ENCODE results near the gene SLC43A3. TPM values are rescaled to one million over a fixed set of nuclear protein-coding genes. Genes with fewer than 3 reads are reported as not detected.

Gene SLC43A3

DNA sequence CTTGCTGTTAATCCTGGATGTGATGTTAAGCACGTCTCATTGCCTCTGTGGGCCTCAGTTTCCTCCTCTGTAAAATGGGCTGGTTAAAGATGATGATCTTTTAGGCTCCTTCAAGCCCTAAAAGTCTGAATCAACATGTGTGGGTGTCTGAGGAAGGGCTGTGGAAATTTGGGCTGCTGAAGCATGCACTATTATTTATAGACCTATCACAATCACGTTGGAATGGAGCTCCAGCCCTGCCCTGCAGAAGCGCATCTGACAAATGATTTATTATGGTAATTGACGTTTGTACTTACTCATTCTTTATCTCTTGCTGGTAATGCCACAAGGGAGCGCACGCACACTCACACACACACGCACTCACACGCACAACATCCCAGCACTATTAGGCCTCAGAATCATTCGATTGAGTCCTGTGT is 68.4 kb downstream of the SLC43A3 start:
- peaks cover 56% of the 10 kb centered on the region for H3K27me3 ChIP-seq (ENCODE audit: control insufficient read depth, insufficient read depth, low read length)
- H3K9me3 ChIP-seq (replicated peaks; ENCODE audit: low read length), result no peaks in the 10 kb centered on the region
- H3K4me1 ChIP-seq (ENCODE audit: control insufficient read depth, insufficient read depth, low read length), result no peaks in the 10 kb centered on the region
- no peak overlapping the region for H3K9ac ChIP-seq (ENCODE audit: low read depth, low read length)
- H3K4me2 ChIP-seq (ENCODE audit: low read length), result no peak overlapping the region
- no peak overlapping the region for H3K4me3 ChIP-seq (ENCODE audit: low read length)
- no peaks in the 10 kb centered on the region for H3K36me3 ChIP-seq (ENCODE audit: insufficient read depth, low read length)

DNA sequence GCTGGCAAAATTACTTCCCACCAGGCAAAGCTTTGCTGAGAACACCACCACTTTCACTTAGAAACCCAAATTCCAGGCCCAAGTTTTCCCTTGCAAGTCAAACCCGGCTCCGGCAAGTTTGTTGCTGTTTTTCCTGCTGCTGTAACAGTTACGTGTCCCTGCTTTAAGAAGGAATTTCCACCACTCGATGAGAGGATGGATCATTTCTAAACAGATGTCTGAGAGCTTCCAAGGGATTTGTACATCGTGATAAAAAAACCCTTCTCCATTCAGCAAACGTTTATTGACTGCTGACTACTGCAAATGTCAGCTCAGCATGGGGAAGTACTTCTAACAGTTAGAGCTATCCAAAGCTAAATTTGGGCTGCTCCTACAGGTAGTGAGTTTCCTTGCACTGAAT is 69.1 kb downstream of the SLC43A3 start:
- Histone ChIP-seq H3K9ac (ENCODE audit: low read depth, low read length) (no peak overlapping the region), H3K27me3 (ENCODE audit: control insufficient read depth, insufficient read depth, low read length) (peaks cover 56% of the 10 kb centered on the region), H3K9me3 (replicated peaks; ENCODE audit: low read length) (no peaks in the 10 kb centered on the region), H3K4me1 (ENCODE audit: control insufficient read depth, insufficient read depth, low read length) (no peaks in the 10 kb centered on the region), H3K36me3 (ENCODE audit: insufficient read depth, low read length) (no peaks in the 10 kb centered on the region), H3K4me3 (ENCODE audit: low read length) (no peak overlapping the region), H3K4me2 (ENCODE audit: low read length) (no peak overlapping the region)

DNA sequence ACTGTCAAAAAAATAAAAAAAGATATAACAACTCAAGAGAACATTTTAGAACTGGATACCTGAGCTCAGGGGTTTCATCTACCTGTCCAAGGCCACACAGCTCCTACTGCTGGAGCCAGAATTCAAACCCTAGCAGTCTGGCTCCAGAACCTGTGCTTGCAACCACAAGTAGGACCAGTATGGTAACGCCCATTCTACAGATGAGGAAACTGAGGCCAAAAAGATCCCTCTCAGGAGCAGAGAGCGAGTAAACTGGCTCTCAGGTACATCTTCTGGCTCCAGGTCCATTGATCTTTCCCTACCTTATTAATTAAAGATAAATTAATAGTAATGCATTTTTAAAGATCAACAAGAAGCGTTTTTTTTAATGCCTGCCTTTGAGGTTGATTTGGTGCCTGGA is 69.6 kb downstream of the SLC43A3 start:
- Histone ChIP-seq H3K4me3 (ENCODE audit: low read length) (no peak overlapping the region), H3K9ac (ENCODE audit: low read depth, low read length) (no peak overlapping the region), H3K4me2 (ENCODE audit: low read length) (no peak overlapping the region), H3K4me1 (ENCODE audit: control insufficient read depth, insufficient read depth, low read length) (no peaks in the 10 kb centered on the region), H3K9me3 (replicated peaks; ENCODE audit: low read length) (no peaks in the 10 kb centered on the region), H3K27me3 (ENCODE audit: control insufficient read depth, insufficient read depth, low read length) (peaks cover 59% of the 10 kb centered on the region), H3K36me3 (ENCODE audit: insufficient read depth, low read length) (no peaks in the 10 kb centered on the region)

Small RNA genes lying within 50 kb of the gene (small RNA-seq; reads per million reads assigned to genes)
- not detected for gene RNA5SP341

Data from skeletal muscle satellite cell (primary cell).